ENCODE measurements around the gene FNDC3A.

FNDC3A gene

GRCh38 chr13:49093376-49093775, 117.7 kb downstream of the FNDC3A start:
- Mint-ChIP-seq H3K9me3 (no peaks in the 10 kb centered on the region), H3K27me3 (ENCODE audit: low read depth) (no peaks in the 10 kb centered on the region), H3K4me1 (peaks cover 17% of the 10 kb centered on the region), H3K4me3 (no peak overlapping the region), H3K36me3 (ENCODE audit: low read depth) (no peaks in the 10 kb centered on the region), H3K27ac (no peak overlapping the region)
- no peak for TF ChIP-seq CTCF (IDR thresholded peaks at IDR 0.05; ENCODE audit: unreplicated experiment in 3 of 3)

- no peak for TF ChIP-seq CTCF (IDR thresholded peaks at IDR 0.05; ENCODE audit: unreplicated experiment in 3 of 3)
- Mint-ChIP-seq H3K4me3 (no peak overlapping the region), H3K36me3 (ENCODE audit: low read depth) (no peaks in the 10 kb centered on the region), H3K27ac (no peak overlapping the region), H3K4me1 (peaks cover 27% of the 10 kb centered on the region), H3K9me3 (no peaks in the 10 kb centered on the region), H3K27me3 (ENCODE audit: low read depth) (no peaks in the 10 kb centered on the region)
Measured at GRCh38 chr13:49097374-49097773, 121.7 kb downstream of the FNDC3A start.

GRCh38 chr13:49098198-49098597, 122.5 kb downstream of the FNDC3A start:
- Mint-ChIP-seq H3K4me3 (no peak overlapping the region), H3K9me3 (no peaks in the 10 kb centered on the region), H3K4me1 (peaks cover 27% of the 10 kb centered on the region), H3K27me3 (ENCODE audit: low read depth) (no peaks in the 10 kb centered on the region), H3K36me3 (ENCODE audit: low read depth) (no peaks in the 10 kb centered on the region), H3K27ac (peak overlapping the region; percentile 2 to 47 (median 8))
- TF ChIP-seq CTCF (IDR thresholded peaks at IDR 0.05; ENCODE audit: unreplicated experiment in 3 of 3): no peak

GRCh38 chr13:49098771-49099512, 123.2 kb downstream of the FNDC3A start:
- peak in 2 of 3 experiments; percentile 32 to 35 for TF ChIP-seq CTCF (IDR thresholded peaks at IDR 0.05; ENCODE audit: unreplicated experiment in 3 of 3)
- Mint-ChIP-seq H3K27me3 (ENCODE audit: low read depth) (no peaks in the 10 kb centered on the region), H3K27ac (peak overlapping the region; percentile 2 to 37 (median 13)), H3K4me3 (no peak overlapping the region), H3K36me3 (ENCODE audit: low read depth) (no peaks in the 10 kb centered on the region), H3K9me3 (no peaks in the 10 kb centered on the region), H3K4me1 (peaks cover 27% of the 10 kb centered on the region)

GRCh38 chr13:49099513-49099877, 123.8 kb downstream of the FNDC3A start:
- TF ChIP-seq CTCF (IDR thresholded peaks at IDR 0.05; ENCODE audit: unreplicated experiment in 3 of 3): no peak
- Mint-ChIP-seq H3K27ac (peak overlapping the region in 1 of 3 experiments; percentile 2), H3K4me1 (peaks cover 27% of the 10 kb centered on the region), H3K4me3 (no peak overlapping the region), H3K36me3 (ENCODE audit: low read depth) (no peaks in the 10 kb centered on the region), H3K27me3 (ENCODE audit: low read depth) (no peaks in the 10 kb centered on the region), H3K9me3 (no peaks in the 10 kb centered on the region)
